ENCODE results near the gene WWC2. TPM values are rescaled to one million over a fixed set of nuclear protein-coding genes. Genes with fewer than 3 reads are reported as not detected.

The WWC2 gene
- total RNA-seq, 1 donor from 2014 or later: 109 TPM

DNA sequence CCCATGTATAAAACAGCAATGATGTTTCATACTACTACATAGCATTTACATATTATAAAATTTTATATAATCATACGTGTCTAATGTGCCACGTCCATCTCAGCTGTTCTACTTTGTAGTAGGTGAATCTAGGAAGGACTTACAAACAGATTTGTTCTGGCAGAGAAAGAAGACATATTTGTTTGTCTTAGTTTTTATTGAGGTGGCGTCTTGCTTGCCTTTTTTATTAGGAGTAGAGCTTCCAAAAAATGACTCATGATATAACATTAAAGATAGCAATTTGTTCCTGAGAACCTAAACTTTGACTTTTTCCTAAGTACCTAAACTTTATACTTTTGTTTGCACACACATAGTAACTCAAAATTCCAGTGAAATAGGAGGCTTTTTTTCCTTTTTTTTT lies 156.4 kb downstream of the WWC2 start:
- intact Hi-C loops (cut with DNase I): no loop called here
- Histone ChIP-seq H3K4me1 (peaks cover 29% of the 10 kb centered on the region), H3K4me3 (no peak overlapping the region), H3K36me3 (peaks cover 51% of the 10 kb centered on the region), H3K27me3 (ENCODE audit: low read depth) (no peaks in the 10 kb centered on the region), H3K27ac (no peak overlapping the region), H3K9me3 (no peaks in the 10 kb centered on the region)
- no peak for ATAC-seq
- TF ChIP-seq, protein P1, sequence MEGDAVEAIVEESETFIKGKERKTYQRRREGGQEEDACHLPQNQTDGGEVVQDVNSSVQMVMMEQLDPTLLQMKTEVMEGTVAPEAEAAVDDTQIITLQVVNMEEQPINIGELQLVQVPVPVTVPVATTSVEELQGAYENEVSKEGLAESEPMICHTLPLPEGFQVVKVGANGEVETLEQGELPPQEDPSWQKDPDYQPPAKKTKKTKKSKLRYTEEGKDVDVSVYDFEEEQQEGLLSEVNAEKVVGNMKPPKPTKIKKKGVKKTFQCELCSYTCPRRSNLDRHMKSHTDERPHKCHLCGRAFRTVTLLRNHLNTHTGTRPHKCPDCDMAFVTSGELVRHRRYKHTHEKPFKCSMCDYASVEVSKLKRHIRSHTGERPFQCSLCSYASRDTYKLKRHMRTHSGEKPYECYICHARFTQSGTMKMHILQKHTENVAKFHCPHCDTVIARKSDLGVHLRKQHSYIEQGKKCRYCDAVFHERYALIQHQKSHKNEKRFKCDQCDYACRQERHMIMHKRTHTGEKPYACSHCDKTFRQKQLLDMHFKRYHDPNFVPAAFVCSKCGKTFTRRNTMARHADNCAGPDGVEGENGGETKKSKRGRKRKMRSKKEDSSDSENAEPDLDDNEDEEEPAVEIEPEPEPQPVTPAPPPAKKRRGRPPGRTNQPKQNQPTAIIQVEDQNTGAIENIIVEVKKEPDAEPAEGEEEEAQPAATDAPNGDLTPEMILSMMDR (IDR thresholded peaks at IDR 0.05): no peak
- no peak for DNase-seq

DNA sequence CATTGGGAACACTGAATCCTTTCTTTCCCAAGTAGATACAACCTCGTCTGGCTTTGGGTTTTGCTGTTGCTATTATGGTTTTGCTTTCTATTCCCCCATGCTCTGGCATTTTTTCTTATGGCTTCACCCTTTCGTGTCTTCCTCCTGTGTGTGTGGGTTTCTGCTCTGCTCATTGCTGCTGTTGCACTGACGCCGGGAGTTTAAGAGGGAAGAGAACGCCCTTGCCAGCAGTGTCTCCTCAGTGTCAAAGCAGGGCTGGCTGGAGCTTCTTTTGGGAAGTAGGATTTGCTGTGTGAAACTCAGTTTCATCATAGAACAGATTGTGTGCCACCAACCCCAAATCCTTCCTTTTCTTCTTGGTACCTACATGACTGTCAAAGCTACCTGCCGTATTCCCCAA lies 157.3 kb downstream of the WWC2 start:
- DNase-seq: no peak
- Histone ChIP-seq H3K4me3 (no peak overlapping the region), H3K27ac (no peak overlapping the region), H3K27me3 (ENCODE audit: low read depth) (no peaks in the 10 kb centered on the region), H3K9me3 (no peaks in the 10 kb centered on the region), H3K4me1 (peaks cover 36% of the 10 kb centered on the region), H3K36me3 (peaks cover 51% of the 10 kb centered on the region)
- ATAC-seq: no peak
- TF ChIP-seq, protein P1 (IDR thresholded peaks at IDR 0.05): no peak
- intact Hi-C loops (cut with DNase I): no loop called here

DNA sequence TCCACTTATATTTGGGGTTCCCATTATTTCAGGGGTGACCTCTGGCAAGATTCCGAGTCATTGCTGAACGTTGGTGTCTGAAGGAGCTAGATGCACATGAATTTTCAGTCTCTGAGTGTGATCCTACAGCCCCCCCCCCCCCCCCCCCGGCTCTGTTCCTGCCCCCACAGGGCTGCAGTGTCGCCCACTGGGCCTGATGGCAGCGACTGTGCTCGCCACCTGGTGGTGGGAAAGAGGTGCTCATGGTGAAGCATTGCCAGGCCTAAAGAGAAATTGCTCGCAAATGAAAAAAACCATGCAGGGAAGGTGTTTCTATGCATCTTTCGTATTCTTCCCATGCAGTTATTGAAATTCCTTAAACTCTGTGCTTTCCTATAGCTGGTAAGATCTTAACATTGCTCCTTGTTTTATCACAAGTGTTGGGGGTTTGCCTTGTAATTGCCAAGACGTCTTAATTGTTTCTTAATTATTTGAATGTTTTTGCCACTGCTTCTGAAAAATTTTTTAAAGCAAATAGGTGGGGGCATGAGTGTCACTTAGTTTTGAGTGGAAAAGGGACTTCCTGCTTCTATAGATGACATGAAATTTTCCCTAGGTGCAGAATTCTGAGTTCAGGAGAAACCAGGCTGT lies 157.8 kb downstream of the WWC2 start:
- peaks cover 41% of the 10 kb centered on the region for H3K4me1 ChIP-seq
- H3K36me3 ChIP-seq: peaks cover 48% of the 10 kb centered on the region
- no peaks in the 10 kb centered on the region for H3K27me3 ChIP-seq (ENCODE audit: low read depth)
- TF ChIP-seq, protein P1 (IDR thresholded peaks at IDR 0.05): peak; percentile 79
- no peak overlapping the region for H3K27ac ChIP-seq
- no peaks in the 10 kb centered on the region for H3K9me3 ChIP-seq
- peak; percentile 69 to 79 for ATAC-seq
- intact Hi-C loops (cut with DNase I): no loop called here
- H3K4me3 ChIP-seq: no peak overlapping the region
- peak; percentile 65 for DNase-seq

DNA sequence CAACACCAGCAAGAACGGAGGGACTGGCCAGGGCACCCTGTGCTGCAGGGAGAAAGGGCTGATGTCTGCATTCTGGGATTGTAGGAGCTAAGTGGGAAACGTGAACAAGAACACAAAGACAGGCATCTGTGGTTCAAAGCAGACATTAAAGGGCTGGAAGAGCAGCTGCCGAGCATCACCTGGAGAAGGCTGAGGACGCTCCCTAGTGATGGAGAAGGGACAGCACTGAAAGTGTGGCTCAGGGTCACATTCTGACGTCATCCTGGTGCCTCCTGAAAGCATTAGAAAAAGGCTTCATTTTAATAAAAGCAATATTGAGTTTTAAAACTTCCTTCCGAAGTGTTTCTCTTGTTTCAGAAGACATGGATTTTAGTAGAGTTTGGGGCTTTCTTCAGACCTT lies 158.8 kb downstream of the WWC2 start:
- no peak overlapping the region for H3K4me3 ChIP-seq
- H3K4me1 ChIP-seq: peaks cover 45% of the 10 kb centered on the region
- peaks cover 39% of the 10 kb centered on the region for H3K36me3 ChIP-seq
- TF ChIP-seq, protein P1 (IDR thresholded peaks at IDR 0.05): no peak
- H3K27ac ChIP-seq: no peak overlapping the region
- ATAC-seq (no peak), DNase-seq (no peak)
- intact Hi-C loops (cut with DNase I): no loop called here
- no peaks in the 10 kb centered on the region for H3K9me3 ChIP-seq
- H3K27me3 ChIP-seq (ENCODE audit: low read depth): no peaks in the 10 kb centered on the region

DNA sequence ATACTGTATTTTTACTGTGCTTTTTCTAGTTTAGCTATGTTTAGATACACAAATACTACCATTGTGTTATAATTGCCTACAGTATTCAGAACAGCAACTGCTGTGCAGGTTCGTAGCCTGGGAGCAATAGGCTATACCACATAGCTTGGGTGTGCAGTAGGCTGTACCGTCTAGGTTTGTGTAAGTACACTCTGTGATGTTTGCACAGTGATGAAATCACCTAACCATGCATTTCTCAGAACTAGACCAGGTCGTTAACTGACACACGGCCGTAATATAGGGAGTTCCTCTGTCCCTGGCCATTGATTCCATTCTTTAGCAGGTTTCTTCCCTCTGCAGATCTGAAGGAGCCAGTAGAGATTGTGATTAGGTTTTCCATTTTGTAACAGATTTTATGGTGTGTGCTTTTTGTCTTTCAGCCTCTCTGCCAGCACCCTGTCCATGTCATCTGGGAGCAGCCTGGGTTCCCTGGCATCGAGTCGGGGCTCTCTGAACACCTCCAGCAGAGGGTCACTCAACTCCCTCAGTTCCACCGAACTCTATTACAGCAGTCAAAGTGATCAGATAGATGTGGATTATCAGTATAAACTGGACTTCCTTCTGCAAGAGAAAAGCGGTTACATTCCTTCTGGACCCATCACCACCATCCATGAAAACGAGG lies 161.6 kb downstream of the WWC2 start:
- Histone ChIP-seq H3K36me3 (peaks cover 21% of the 10 kb centered on the region), H3K9me3 (no peaks in the 10 kb centered on the region), H3K27me3 (ENCODE audit: low read depth) (no peaks in the 10 kb centered on the region), H3K4me1 (peaks cover 33% of the 10 kb centered on the region), H3K27ac (peak overlapping the region; percentile 14), H3K4me3 (no peak overlapping the region)
- DNase-seq (no peak), ATAC-seq (peak; percentile 67 to 89)
- intact Hi-C loops (cut with DNase I): loop anchor here (5.0 kb wide), 1 partner anchor 323 kb away; no protein-coding TSS in a partner anchor
- TF ChIP-seq, protein P1 (IDR thresholded peaks at IDR 0.05): no peak

All from lower lobe of right lung (tissue), 2 donors.